RWPE2 (cell line): ENCODE data around the gene TEX2.

Source experiments
- ATAC-seq: fragments of 200-7000 bp; cut with Tn5 transposase; 3 replicates; pipeline ENCODE4 v1.9.1; 2021; ENCODE audit warnings: low read depth
- DNase-seq: peaks from one replicate; pipeline ENCODE4 v3.0.0-alpha.2; 2020; ENCODE audit warnings: low spot score
- H3K27ac ChIP-seq: fragments of 450-650 bp; 2 replicates; pipeline ENCODE4 v1.5.1; 2017; ENCODE audit warnings: mild to moderate bottlenecking; ENCODE audit not compliant: poor library complexity, severe bottlenecking
- H3K27me3 ChIP-seq: fragments of 250-450 bp; sonication (Bioruptor Pico); 2 replicates; pipeline ENCODE4 v1.5.1; 2021; ENCODE audit warnings: mild to moderate bottlenecking, moderate library complexity; ENCODE audit not compliant: insufficient read depth, poor library complexity, severe bottlenecking
- H3K36me3 ChIP-seq: fragments of 250-450 bp; sonication (Bioruptor Pico); 2 replicates; pipeline ENCODE4 v1.5.1; 2020; ENCODE audit warnings: low read depth, mild to moderate bottlenecking, moderate library complexity
- H3K4me1 ChIP-seq: fragments of 250-450 bp; sonication (Bioruptor Pico); 2 replicates; pipeline ENCODE4 v1.5.1; 2021; ENCODE audit warnings: mild to moderate bottlenecking, moderate library complexity; ENCODE audit not compliant: insufficient read depth, poor library complexity, severe bottlenecking
- H3K4me3 ChIP-seq: fragments of 250-450 bp; sonication (Bioruptor Pico); 2 replicates; pipeline ENCODE4 v1.5.1; 2021; ENCODE audit warnings: mild to moderate bottlenecking, moderate library complexity; ENCODE audit not compliant: severe bottlenecking
- H3K9me3 ChIP-seq: fragments of 250-450 bp; sonication (Bioruptor Pico); 2 replicates; pipeline ENCODE4 v1.5.1; 2021; ENCODE audit warnings: mild to moderate bottlenecking, moderate library complexity; ENCODE audit not compliant: severe bottlenecking
- CTCF ChIP-seq: fragments of 450-650 bp; IDR thresholded peaks from one replicate; pipeline ENCODE4 v1.5.1; 2017; ENCODE audit warnings: mild to moderate bottlenecking, moderate library complexity; ENCODE audit not compliant: poor library complexity, severe bottlenecking

The TEX2 gene

DNA sequence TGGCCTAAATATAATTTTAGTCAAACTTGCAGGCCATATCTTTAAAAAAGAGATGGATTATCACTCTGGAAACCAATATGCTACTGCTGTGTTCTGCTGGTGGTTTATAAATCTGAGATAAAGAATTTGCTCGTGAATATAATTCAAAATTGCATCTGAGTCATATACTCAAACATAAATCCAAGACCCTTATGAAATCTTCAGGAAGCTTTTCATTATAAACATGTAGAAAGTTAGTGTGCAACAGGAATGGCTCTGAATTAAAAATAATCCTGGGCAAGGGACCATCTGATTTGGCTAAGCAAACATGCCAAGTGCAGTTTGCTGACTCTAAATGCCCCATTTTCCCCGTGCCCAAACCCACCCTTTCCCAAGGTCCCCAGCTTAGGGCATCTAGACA lies 57.3 kb downstream of the TEX2 start:
- Histone ChIP-seq H3K27ac (no peak overlapping the region), H3K27me3 (no peaks in the 10 kb centered on the region), H3K4me3 (no peak overlapping the region), H3K36me3 (peaks cover 11% of the 10 kb centered on the region), H3K4me1 (peaks cover 31% of the 10 kb centered on the region), H3K9me3 (no peaks in the 10 kb centered on the region)
- no peak for DNase-seq
- TF ChIP-seq CTCF: no peak
- ATAC-seq: no peak

DNA sequence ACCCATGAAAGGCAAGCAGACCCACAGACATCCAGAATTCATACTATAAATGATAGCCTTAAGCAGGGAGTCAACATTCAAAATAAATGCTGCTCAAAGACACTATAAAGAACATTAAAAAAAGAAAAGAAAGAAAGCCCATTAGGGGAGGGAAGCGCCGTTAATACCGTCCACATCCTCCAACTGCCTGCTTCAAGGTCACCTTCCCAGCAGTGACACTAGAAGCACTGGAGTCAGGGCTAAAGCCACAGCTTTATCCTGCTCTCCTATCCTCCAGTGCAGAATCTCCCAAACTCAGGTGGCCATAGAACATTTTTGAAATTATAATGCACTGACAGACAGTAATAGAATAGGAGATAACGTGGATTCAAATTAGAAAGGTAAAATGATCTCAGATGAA lies 59.4 kb downstream of the TEX2 start:
- Histone ChIP-seq H3K4me3 (no peak overlapping the region), H3K27me3 (no peaks in the 10 kb centered on the region), H3K27ac (no peak overlapping the region), H3K36me3 (peaks cover 5% of the 10 kb centered on the region; the same call in 1 of the 2 replicates), H3K4me1 (peaks cover 20% of the 10 kb centered on the region), H3K9me3 (no peaks in the 10 kb centered on the region)
- DNase-seq (no peak), ATAC-seq (no peak)
- no peak for TF ChIP-seq CTCF

DNA sequence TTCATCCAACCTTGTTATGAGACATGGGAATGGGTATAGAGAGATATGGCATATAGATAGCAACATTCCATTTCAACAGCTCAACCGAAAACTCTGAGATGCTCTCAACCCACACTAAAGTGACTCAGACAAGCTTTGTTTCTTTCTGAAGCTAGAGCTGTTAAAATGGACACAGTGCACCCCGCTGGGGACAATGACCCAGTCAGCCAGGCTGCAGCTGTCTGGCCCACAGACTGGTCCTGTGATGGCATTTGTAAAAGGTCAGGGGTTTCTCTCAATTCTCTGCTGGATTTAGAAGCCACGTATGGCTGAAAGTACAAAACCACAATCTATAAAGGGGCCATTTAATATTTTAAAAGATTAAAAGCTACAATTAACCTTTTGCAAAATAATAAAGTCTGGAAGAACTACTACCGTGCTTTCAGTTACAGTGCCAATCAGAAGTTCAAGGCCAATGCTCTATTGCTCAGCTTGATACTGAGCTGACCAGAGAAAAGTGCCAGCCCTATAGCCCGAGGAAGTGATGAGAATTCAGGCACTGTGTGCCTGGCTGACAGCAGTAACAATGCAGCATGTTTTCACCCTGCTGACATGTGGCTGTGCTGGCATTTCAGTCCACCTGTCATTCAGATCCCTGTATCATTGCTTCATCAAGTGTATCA lies 60.2 kb downstream of the TEX2 start:
- peak overlapping the region; percentile 21 for H3K27ac ChIP-seq

GRCh38 chr17:64200080-64201032 lies 62.7 kb downstream of the TEX2 start:
- Histone ChIP-seq H3K36me3 (no peaks in the 10 kb centered on the region; the same call in 1 of the 2 replicates), H3K4me3 (no peak overlapping the region), H3K9me3 (no peaks in the 10 kb centered on the region), H3K4me1 (peaks cover 27% of the 10 kb centered on the region), H3K27me3 (no peaks in the 10 kb centered on the region), H3K27ac (no peak overlapping the region)
- DNase-seq (no peak), ATAC-seq (no peak)
- no peak for TF ChIP-seq CTCF

More for the DNA sequence above, 60.2 kb downstream of the TEX2 start:
- Histone ChIP-seq H3K9me3 (no peaks in the 10 kb centered on the region), H3K27me3 (no peaks in the 10 kb centered on the region), H3K4me3 (no peak overlapping the region), H3K36me3 (no peaks in the 10 kb centered on the region; the same call in 1 of the 2 replicates), H3K4me1 (peaks cover 20% of the 10 kb centered on the region)
- DNase-seq (no peak), ATAC-seq (peak; percentile 94)
- TF ChIP-seq CTCF: no peak
